Measurements from ENCODE around the gene MYO6. TPM values are rescaled to one million over a fixed set of nuclear protein-coding genes. Genes with fewer than 3 reads are reported as not detected.

Gene MYO6
- total and polyA plus RNA-seq, 2 experiments from 2014 or later, result 10.9 to 24.2 TPM

GRCh38 chr6:75770844-75771243 lies 21.8 kb downstream of the MYO6 start:
- H4K20me1 ChIP-seq (ENCODE audit: insufficient read depth), result no peaks in the 10 kb centered on the region
- peaks cover 41% of the 10 kb centered on the region for H3K79me2 ChIP-seq (ENCODE audit: insufficient read depth)
- H3K4me3 ChIP-seq, result no peak overlapping the region
- H3K36me3 ChIP-seq (ENCODE audit: low read depth), result no peaks in the 10 kb centered on the region
- DNase-seq, result no peak
- H3K27ac ChIP-seq, result no peak overlapping the region
- in situ Hi-C loops (cut with MboI), result no loop called here
- H3K4me2 ChIP-seq (ENCODE audit: unreplicated experiment), result no peak overlapping the region
- TF ChIP-seq EZH2 (IDR thresholded peaks at IDR 0.05; ENCODE audit: insufficient read depth, poor library complexity, severe bottlenecking), result no peak
- no peak for TF ChIP-seq EZH2phosphoT487 (IDR thresholded peaks at IDR 0.05; ENCODE audit: insufficient read depth, low read depth)
- H3K9me2 ChIP-seq (ENCODE audit: insufficient read depth), result no peaks in the 10 kb centered on the region
- H3K4me1 ChIP-seq (ENCODE audit: insufficient read depth), result no peaks in the 10 kb centered on the region
- no peak overlapping the region for H2AFZ ChIP-seq
- H3K9ac ChIP-seq, result no peak overlapping the region
- 97 to 98% methylated on average over 5 of the region's 5 CpGs for WGBS, 2 experiments (ENCODE audit: low coverage in 1 of 2, low lambda C conversion rate in 2 of 2, missing lambda C conversion rate in 2 of 2)
- no peaks in the 10 kb centered on the region for H3K9me3 ChIP-seq (ENCODE audit: low read depth)
- H3F3A ChIP-seq (ENCODE audit: insufficient read depth), result no peaks in the 10 kb centered on the region
- no peaks in the 10 kb centered on the region for H3K27me3 ChIP-seq (replicated peaks; ENCODE audit: insufficient read depth)

GRCh38 chr6:75775219-75775618 lies 26.2 kb downstream of the MYO6 start:
- no peak overlapping the region for H3K4me2 ChIP-seq (ENCODE audit: unreplicated experiment)
- H3K9me3 ChIP-seq (ENCODE audit: low read depth), result no peaks in the 10 kb centered on the region
- no peak for DNase-seq
- no peak overlapping the region for H3K9ac ChIP-seq
- H4K20me1 ChIP-seq (ENCODE audit: insufficient read depth), result no peaks in the 10 kb centered on the region
- H3K27me3 ChIP-seq (replicated peaks; ENCODE audit: insufficient read depth), result no peaks in the 10 kb centered on the region
- TF ChIP-seq EZH2 (IDR thresholded peaks at IDR 0.05; ENCODE audit: insufficient read depth, poor library complexity, severe bottlenecking) (no peak), EZH2phosphoT487 (IDR thresholded peaks at IDR 0.05; ENCODE audit: insufficient read depth, low read depth) (no peak)
- H3K9me2 ChIP-seq (ENCODE audit: insufficient read depth), result no peaks in the 10 kb centered on the region
- peaks cover 46% of the 10 kb centered on the region for H3K79me2 ChIP-seq (ENCODE audit: insufficient read depth)
- no peak overlapping the region for H3K27ac ChIP-seq
- no peaks in the 10 kb centered on the region for H3K4me1 ChIP-seq (ENCODE audit: insufficient read depth)
- in situ Hi-C loops (cut with MboI), result no loop called here
- no peaks in the 10 kb centered on the region for H3K36me3 ChIP-seq (ENCODE audit: low read depth)
- H3F3A ChIP-seq (ENCODE audit: insufficient read depth), result no peaks in the 10 kb centered on the region
- H3K4me3 ChIP-seq, result no peak overlapping the region
- WGBS, 2 experiments (ENCODE audit: low coverage in 1 of 2, low lambda C conversion rate in 2 of 2, missing lambda C conversion rate in 2 of 2), result 84 to 85% methylated on average over 3 of the region's 3 CpGs
- no peak overlapping the region for H2AFZ ChIP-seq

GRCh38 chr6:75776461-75776860 lies 27.4 kb downstream of the MYO6 start:
- H3K27ac ChIP-seq, result no peak overlapping the region
- no peaks in the 10 kb centered on the region for H4K20me1 ChIP-seq (ENCODE audit: insufficient read depth)
- DNase-seq, result no peak
- H3K9me2 ChIP-seq (ENCODE audit: insufficient read depth), result no peaks in the 10 kb centered on the region
- H3K36me3 ChIP-seq (ENCODE audit: low read depth), result no peaks in the 10 kb centered on the region
- H2AFZ ChIP-seq, result no peak overlapping the region
- in situ Hi-C loops (cut with MboI), result no loop called here
- no peak overlapping the region for H3K9ac ChIP-seq
- no peak overlapping the region for H3K4me3 ChIP-seq
- TF ChIP-seq EZH2phosphoT487 (IDR thresholded peaks at IDR 0.05; ENCODE audit: insufficient read depth, low read depth), result no peak
- TF ChIP-seq EZH2 (IDR thresholded peaks at IDR 0.05; ENCODE audit: insufficient read depth, poor library complexity, severe bottlenecking), result no peak
- H3K4me2 ChIP-seq (ENCODE audit: unreplicated experiment), result no peak overlapping the region
- no peaks in the 10 kb centered on the region for H3F3A ChIP-seq (ENCODE audit: insufficient read depth)
- peaks cover 41% of the 10 kb centered on the region for H3K79me2 ChIP-seq (ENCODE audit: insufficient read depth)
- H3K9me3 ChIP-seq (ENCODE audit: low read depth), result no peaks in the 10 kb centered on the region
- H3K4me1 ChIP-seq (ENCODE audit: insufficient read depth), result no peaks in the 10 kb centered on the region
- no peaks in the 10 kb centered on the region for H3K27me3 ChIP-seq (replicated peaks; ENCODE audit: insufficient read depth)
- WGBS, 2 experiments (ENCODE audit: low coverage in 1 of 2, low lambda C conversion rate in 2 of 2, missing lambda C conversion rate in 2 of 2), result 51 to 52% methylated on average over 2 of the region's 2 CpGs

- no peak overlapping the region for H3K9ac ChIP-seq
- no peaks in the 10 kb centered on the region for H3K9me3 ChIP-seq (ENCODE audit: low read depth)
- in situ Hi-C loops (cut with MboI), result no loop called here
- H3K79me2 ChIP-seq (ENCODE audit: insufficient read depth), result peaks cover 43% of the 10 kb centered on the region
- no peaks in the 10 kb centered on the region for H3K27me3 ChIP-seq (replicated peaks; ENCODE audit: insufficient read depth)
- no peaks in the 10 kb centered on the region for H4K20me1 ChIP-seq (ENCODE audit: insufficient read depth)
- H3F3A ChIP-seq (ENCODE audit: insufficient read depth), result peaks cover 4% of the 10 kb centered on the region; the same call in 1 of the 2 replicates
- no peak overlapping the region for H3K4me2 ChIP-seq (ENCODE audit: unreplicated experiment)
- H3K9me2 ChIP-seq (ENCODE audit: insufficient read depth), result no peaks in the 10 kb centered on the region
- peaks cover 7% of the 10 kb centered on the region for H3K4me1 ChIP-seq (ENCODE audit: insufficient read depth)
- H2AFZ ChIP-seq, result no peak overlapping the region
- 98 to 99% methylated on average over 3 to 4 of the region's 4 CpGs for WGBS, 2 experiments (ENCODE audit: low coverage in 1 of 2, low lambda C conversion rate in 2 of 2, missing lambda C conversion rate in 2 of 2)
- TF ChIP-seq EZH2phosphoT487 (IDR thresholded peaks at IDR 0.05; ENCODE audit: insufficient read depth, low read depth) (no peak), EZH2 (IDR thresholded peaks at IDR 0.05; ENCODE audit: insufficient read depth, poor library complexity, severe bottlenecking) (no peak)
- no peak for DNase-seq
- H3K27ac ChIP-seq, result no peak overlapping the region
- H3K4me3 ChIP-seq, result no peak overlapping the region
- no peaks in the 10 kb centered on the region for H3K36me3 ChIP-seq (ENCODE audit: low read depth)
Observed at GRCh38 chr6:75778757-75779156, 29.7 kb downstream of the MYO6 start.

- Histone ChIP-seq H3K9me2 (ENCODE audit: insufficient read depth) (no peaks in the 10 kb centered on the region), H2AFZ (no peak overlapping the region), H3K36me3 (ENCODE audit: low read depth) (no peaks in the 10 kb centered on the region), H3K9ac (no peak overlapping the region), H3K4me3 (no peak overlapping the region), H3F3A (ENCODE audit: insufficient read depth) (peaks cover 4% of the 10 kb centered on the region; the same call in 1 of the 2 replicates), H3K79me2 (ENCODE audit: insufficient read depth) (peaks cover 28% of the 10 kb centered on the region), H3K27ac (no peak overlapping the region), H3K4me1 (ENCODE audit: insufficient read depth) (peaks cover 7% of the 10 kb centered on the region), H4K20me1 (ENCODE audit: insufficient read depth) (no peaks in the 10 kb centered on the region), H3K4me2 (ENCODE audit: unreplicated experiment) (no peak overlapping the region), H3K27me3 (replicated peaks; ENCODE audit: insufficient read depth) (no peaks in the 10 kb centered on the region), H3K9me3 (ENCODE audit: low read depth) (no peaks in the 10 kb centered on the region)
- DNase-seq, result no peak
- WGBS, 2 experiments (ENCODE audit: low coverage in 1 of 2, low lambda C conversion rate in 2 of 2, missing lambda C conversion rate in 2 of 2), result 91 to 96% methylated on average over 2 of the region's 2 CpGs
- TF ChIP-seq EZH2 (IDR thresholded peaks at IDR 0.05; ENCODE audit: insufficient read depth, poor library complexity, severe bottlenecking), result no peak
- TF ChIP-seq EZH2phosphoT487 (IDR thresholded peaks at IDR 0.05; ENCODE audit: insufficient read depth, low read depth), result no peak
- in situ Hi-C loops (cut with MboI), result no loop called here
Observed at GRCh38 chr6:75786152-75786551, 37.1 kb downstream of the MYO6 start.
